HepG2 (cell line): ENCODE results near the gene ARHGAP9. TPM values are rescaled to one million over a fixed set of nuclear protein-coding genes. Genes with fewer than 3 reads are reported as not detected.
"Not testable (repeated sequence)": the region's sequence is repeated elsewhere in the genome, so short reads cannot be mapped to it uniquely, and the experiment has no call there.

Experiments used
- ATAC-seq: fragments of 200-7000 bp; cut with Tn5 transposase; 3 replicates; pipeline ENCODE4 v1.9.1; 2020; ENCODE audit warnings: mild to moderate bottlenecking, moderate library complexity
- BruUV-seq: library from RNA; stranded (reverse); fragments of 400-500 nt; replicated peaks from 2 replicates; lab custom pipeline; 2021; lab: Mats Ljungman, UMichigan
- CTCF ChIA-PET: fragments of 300-600 bp; formaldehyde crosslinking; extraction: SDS; loops from one replicate; lab custom pipeline; 2021; ENCODE audit warnings: low total read pairs, inconsistent platforms, low intra/inter-chr PET ratio; lab: Yijun Ruan, JAX
- POLR2A ChIA-PET: fragments of 350-600 bp; sonication (Branson Sonifier 250); formaldehyde crosslinking; loops from one replicate; lab custom pipeline; 2020; ENCODE audit warnings: antibody characterized with exemption, inconsistent platforms; lab: Yijun Ruan, JAX
- DNase-seq: peaks from one replicate; pipeline ENCODE4 v3.0.0-alpha.2; 2015; ENCODE audit warnings: low spot score
- FAIRE-seq: peaks from 3 replicates; lab custom pipeline; 2011; peaks lifted over from hg19 to GRCh38; lab: Jason Lieb, UNC
- H2AFZ ChIP-seq: one replicate; pipeline ENCODE4 v1.6.1; 2011; ENCODE audit warnings: low read length, inconsistent platforms
- H3K27ac ChIP-seq: fragments of 300-600 bp; 3 replicates; pipeline ENCODE4 v1.8.0; 2011; ENCODE audit warnings: mixed run types, mild to moderate bottlenecking, mixed read lengths, low read length, inconsistent platforms; ENCODE audit not compliant: insufficient read depth; ENCODE audit errors: extremely low read length
- H3K27me3 ChIP-seq, 2 experiments: fragments of 200-600 bp in 1 of 2; 2 replicates in 1 of 2; 3 replicates in 1 of 2; pipeline versions ENCODE4 v1.6.0 to v1.8.0; 2011; ENCODE audit warnings: low read length in 2 of 2, mild to moderate bottlenecking in 2 of 2, moderate library complexity in 2 of 2, inconsistent platforms in 1 of 2; ENCODE audit not compliant: insufficient read depth in 2 of 2, control insufficient read depth in 1 of 2
- H3K36me3 ChIP-seq, 2 experiments: fragments of 200-600 bp in 1 of 2; replicated peaks in 1 of 2; 2 replicates in 1 of 2; 3 replicates in 1 of 2; pipeline versions ENCODE4 v1.5.1 to v1.8.0; 2011; ENCODE audit warnings: low read length in 2 of 2, inconsistent platforms in 1 of 2; ENCODE audit not compliant: insufficient read depth in 2 of 2, control insufficient read depth in 1 of 2
- H3K4me1 ChIP-seq: 2 replicates; pipeline ENCODE4 v1.5.1; 2012; ENCODE audit warnings: low read length, inconsistent platforms; ENCODE audit not compliant: insufficient read depth
- H3K4me2 ChIP-seq: 2 replicates; pipeline ENCODE4 v1.6.0; 2011; ENCODE audit warnings: low read depth, low read length, inconsistent platforms
- H3K4me3 ChIP-seq, 3 experiments: fragments of 200-600 bp in 1 of 3; sonication (generic), shearing (Covaris generic) in 1 of 3; replicated peaks in 1 of 3; 2 replicates each; pipeline ENCODE4 v1.5.1; 2011 to 2016; ENCODE audit warnings: low read length in 3 of 3, inconsistent platforms in 2 of 3, low read depth in 2 of 3, mild to moderate bottlenecking in 2 of 3, control low read depth in 1 of 3, mixed read lengths in 1 of 3; ENCODE audit not compliant: insufficient read depth in 1 of 3
- H3K79me2 ChIP-seq: one replicate; pipeline ENCODE4 v1.6.1; 2011; ENCODE audit warnings: low read length, inconsistent platforms; ENCODE audit not compliant: insufficient read depth
- H3K9ac ChIP-seq: 2 replicates; pipeline ENCODE4 v1.6.0; 2011; ENCODE audit warnings: mild to moderate bottlenecking, low read depth, low read length, inconsistent platforms; ENCODE audit not compliant: insufficient read depth
- H3K9me3 ChIP-seq: 2 replicates; pipeline ENCODE4 v1.5.1; 2012; ENCODE audit warnings: mild to moderate bottlenecking, low read length
- H4K20me1 ChIP-seq: 2 replicates; pipeline ENCODE4 v1.6.0; 2011; ENCODE audit warnings: inconsistent platforms, mild to moderate bottlenecking, low read length, moderate library complexity; ENCODE audit not compliant: insufficient read depth
- RFX1 ChIP-seq: fragments of 450-650 bp; IDR thresholded peaks from 2 replicates; pipeline ENCODE4 v1.6.1; 2017
- ZNF121 ChIP-seq: sonication (generic); formaldehyde crosslinking; IDR thresholded peaks from 2 replicates; pipeline ENCODE4 v1.5.0; 2020; ENCODE audit warnings: mild to moderate bottlenecking, missing genetic modification reagents
- ZNF776 ChIP-seq: sonication (generic); formaldehyde crosslinking; IDR thresholded peaks from 2 replicates; pipeline ENCODE4 v1.4.0; 2020; ENCODE audit warnings: mild to moderate bottlenecking, missing genetic modification reagents
- WGBS: methylation state at CpG from one replicate; pipeline ENCODE4 v1.1.6; 2017; ENCODE audit warnings: low lambda C conversion rate; 5-methylcytosine and 5-hydroxymethylcytosine counted together
- in situ Hi-C: cut with HindIII; loops from 2 replicates; pipeline ENCODE4 v1.10.0; 2017; ENCODE audit warnings: low pct_unique_long_range_greater_than_20kb; ENCODE audit not compliant: extremely low pct_ligation_motif_present
- intact Hi-C: fragments of 100-400 bp; cut with micrococcal nuclease; formaldehyde crosslinking; loops from one replicate; pipeline ENCODE4 v1.10.0; 2022; ENCODE audit not compliant: unreplicated experiment
- microRNA counts: library from miRNA; unstranded; fragments of <30 nt; microRNA quantifications from one replicate; lab custom pipeline; 2015
- microRNA-seq: library from miRNA; unstranded; fragments of <30 nt; microRNA quantifications from one replicate; pipeline ENCODE4, GENCODE V29; 2020
- polyA plus RNA-seq, 8 experiments: library from polyadenylated mRNA; depleted of rRNA in 3 of 8; stranded (reverse) in 7 of 8; unstranded in 1 of 8; fragments of >200 nt; fragmentation: Illumina TruSeq in 4 of 8; extraction: Trizol in 4 of 8; gene quantifications; 2 replicates each; pipeline versions ENCODE4 v1.2.1 to v1.2.3, GENCODE V29; 2011 to 2016; ENCODE audit warnings: low read depth in 4 of 8, missing spikeins in 1 of 8, mixed read lengths in 1 of 8; ENCODE audit not compliant: insufficient read depth in 1 of 8
- small RNA-seq, 3 experiments: library from RNA; depleted of rRNA; stranded (forward); fragments of <200 nt; gene quantifications; one replicate each; pipeline ENCODE3, GENCODE V24; 2012; ENCODE audit warnings: low read depth in 2 of 3, low replicate concordance in 1 of 3; ENCODE audit not compliant: insufficient read length in 3 of 3, insufficient read depth in 2 of 3
- total RNA-seq, 5 experiments: library from RNA; depleted of rRNA; stranded (reverse); fragments of >200 nt; fragmentation: Illumina TruSeq; extraction: Trizol; gene quantifications; 2 replicates each; pipeline ENCODE4 v1.2.3, GENCODE V29; 2016; ENCODE audit warnings: low read depth in 1 of 5

Gene ARHGAP9
- total and polyA plus RNA-seq, 2 of the 13 experiments (the other 11 are each of a cell fraction or from before 2014, with no cell fraction given) = 0.18 to 1.2 TPM

GRCh38 chr12:57428965-57429364 lies 50.7 kb downstream of the ARHGAP9 start:
- intact Hi-C loops = no loop called here
- no peak for FAIRE-seq
- ATAC-seq = no peak
- 95% methylated on average over 6 of the region's 6 CpGs for WGBS
- H3K4me2 ChIP-seq = peak overlapping the region; percentile 75
- CTCF ChIA-PET = no interaction called here
- POLR2A ChIA-PET = interaction anchor here (1.1 to 2.1 kb wide), 3 partner anchors 23 to 26 kb away, joined by 5 to 35 read pairs (median 24); partner anchors contain the start of gene INHBE
- peaks cover 14% of the 10 kb centered on the region for H3K79me2 ChIP-seq
- H3K4me1 ChIP-seq = peaks cover 29% of the 10 kb centered on the region
- BruUV-seq = no TSS peak
- DNase-seq = no peak
- 0 out of 2 replicates have a peak overlapping the region, but pooled peaks have one; percentile 89 for H3K9ac ChIP-seq
- peak overlapping the region in 2 of 3 experiments; percentile 63 to 77; a peak in 1 of 6 replicates for H3K4me3 ChIP-seq
- no peaks in the 10 kb centered on the region; a peak in 1 of 5 replicates for H3K27me3 ChIP-seq
- no peaks in the 10 kb centered on the region for H3K36me3 ChIP-seq
- in situ Hi-C loops = no loop called here
- H4K20me1 ChIP-seq = no peaks in the 10 kb centered on the region
- H3K27ac ChIP-seq = peak overlapping the region; percentile 88
- H3K9me3 ChIP-seq = no peaks in the 10 kb centered on the region
- TF ChIP-seq RFX1 (no peak), ZNF776 (CRISPR knock-in tag) (no peak), ZNF121 (CRISPR knock-in tag) (peak; percentile 92)
- no peak overlapping the region for H2AFZ ChIP-seq

GRCh38 chr12:57426948-57427347 lies 52.7 kb downstream of the ARHGAP9 start:
- H3K27ac ChIP-seq, BruUV-seq, POLR2A ChIA-PET, H4K20me1 ChIP-seq, H2AFZ ChIP-seq, CTCF ChIA-PET, in situ Hi-C loops, H3K9me3 ChIP-seq, H3K4me3 ChIP-seq, intact Hi-C loops, FAIRE-seq, DNase-seq, H3K36me3 ChIP-seq, H3K27me3 ChIP-seq, H3K9ac ChIP-seq, H3K4me2 ChIP-seq, ATAC-seq: not testable (repeated sequence)
- H3K79me2 ChIP-seq = peaks cover 14% of the 10 kb centered on the region
- peaks cover 20% of the 10 kb centered on the region for H3K4me1 ChIP-seq
- 99% methylated on average over 10 of the region's 10 CpGs for WGBS

MicroRNAs within 50 kb of the gene (microRNA counts, 767-probe panel; counts per million panel counts)
- not detected for microRNA hsa-miR-616-3p (lab: Ali Mortazavi, UCI)

Small RNAs within 50 kb of the gene (microRNA-seq; reads per million reads assigned to microRNA genes)
- 2.7 reads per million, percentile 17 among the genes with 10 or more reads in this experiment for gene MIR616
- gene MIR6758 = not detected

Small RNAs within 50 kb of the gene (small RNA-seq; reads per million reads assigned to genes)
- gene MIR616 = 0 reads per million in 3 experiments

Other genes with a start within 250 kb of the ARHGAP9 start
- 0.14 and 0.18 TPM in 2 replicates for gene STAC3, start 228.7 kb downstream of the ARHGAP9 start, total RNA-seq (2016; rRNA removed; fragmentation: Illumina TruSeq; extraction: Trizol)
- gene STAC3, start 228.7 kb downstream of the ARHGAP9 start, polyA plus RNA-seq (2011; rRNA removed) = 0.22 and 0.27 TPM in 2 replicates
- gene R3HDM2, start 48.8 kb downstream of the ARHGAP9 start, total RNA-seq (2016; rRNA removed; fragmentation: Illumina TruSeq; extraction: Trizol) = 8.3 and 11.1 TPM in 2 replicates
- gene R3HDM2, start 48.8 kb downstream of the ARHGAP9 start, polyA plus RNA-seq (2011; rRNA removed) = 23.5 and 26.2 TPM in 2 replicates
- gene INHBC, start 45.1 kb downstream of the ARHGAP9 start, total RNA-seq (2016; rRNA removed; fragmentation: Illumina TruSeq; extraction: Trizol) = 1.5 and 1.8 TPM in 2 replicates
- 12.7 and 13.8 TPM in 2 replicates for gene INHBC, start 45.1 kb downstream of the ARHGAP9 start, polyA plus RNA-seq (2011; rRNA removed)
- 6.8 and 17.0 TPM in 2 replicates for gene INHBE, start 24.6 kb downstream of the ARHGAP9 start, total RNA-seq (2016; rRNA removed; fragmentation: Illumina TruSeq; extraction: Trizol)
- 32.0 and 55.8 TPM in 2 replicates for gene INHBE, start 24.6 kb downstream of the ARHGAP9 start, polyA plus RNA-seq (2011; rRNA removed)
- gene GLI1, start 20.1 kb downstream of the ARHGAP9 start, total RNA-seq (2016; rRNA removed; fragmentation: Illumina TruSeq; extraction: Trizol) = 0.20 TPM in 1 of 2 replicates, not detected in the other
- gene GLI1, start 20.1 kb downstream of the ARHGAP9 start, polyA plus RNA-seq (2011; rRNA removed) = 0.09 and 0.27 TPM in 2 replicates
- 177 and 181 TPM in 2 replicates for gene MARS1, start 8.2 kb upstream of the ARHGAP9 start, total RNA-seq (2016; rRNA removed; fragmentation: Illumina TruSeq; extraction: Trizol)
- gene MARS1, start 8.2 kb upstream of the ARHGAP9 start, polyA plus RNA-seq (2011; rRNA removed) = 115 and 167 TPM in 2 replicates
- 17.5 and 27.5 TPM in 2 replicates for gene DDIT3, start 40.6 kb upstream of the ARHGAP9 start, total RNA-seq (2016; rRNA removed; fragmentation: Illumina TruSeq; extraction: Trizol)
- gene DDIT3, start 40.6 kb upstream of the ARHGAP9 start, polyA plus RNA-seq (2011; rRNA removed) = 45.2 and 48.7 TPM in 2 replicates
- 4.1 and 5.1 TPM in 2 replicates for gene MBD6, start 43.0 kb upstream of the ARHGAP9 start, total RNA-seq (2016; rRNA removed; fragmentation: Illumina TruSeq; extraction: Trizol)
- gene MBD6, start 43.0 kb upstream of the ARHGAP9 start, polyA plus RNA-seq (2011; rRNA removed) = 5.9 and 6.1 TPM in 2 replicates
- gene DCTN2, start 67.3 kb upstream of the ARHGAP9 start, total RNA-seq (2016; rRNA removed; fragmentation: Illumina TruSeq; extraction: Trizol) = 72.0 and 75.5 TPM in 2 replicates
- gene DCTN2, start 67.3 kb upstream of the ARHGAP9 start, polyA plus RNA-seq (2011; rRNA removed) = 77.4 and 85.7 TPM in 2 replicates
- gene KIF5A, start 70.2 kb upstream of the ARHGAP9 start, total RNA-seq (2016; rRNA removed; fragmentation: Illumina TruSeq; extraction: Trizol) = 1.1 and 1.6 TPM in 2 replicates
- 10.3 and 11.9 TPM in 2 replicates for gene KIF5A, start 70.2 kb upstream of the ARHGAP9 start, polyA plus RNA-seq (2011; rRNA removed)
- gene PIP4K2C, start 111.3 kb upstream of the ARHGAP9 start, total RNA-seq (2016; rRNA removed; fragmentation: Illumina TruSeq; extraction: Trizol) = 23.6 and 26.4 TPM in 2 replicates
- gene PIP4K2C, start 111.3 kb upstream of the ARHGAP9 start, polyA plus RNA-seq (2011; rRNA removed) = 21.7 and 23.3 TPM in 2 replicates
- 5.4 and 9.0 TPM in 2 replicates for gene DTX3, start 125.0 kb upstream of the ARHGAP9 start, total RNA-seq (2016; rRNA removed; fragmentation: Illumina TruSeq; extraction: Trizol)
- gene DTX3, start 125.0 kb upstream of the ARHGAP9 start, polyA plus RNA-seq (2011; rRNA removed) = 27.2 and 28.7 TPM in 2 replicates
- gene ARHGEF25, start 131.6 kb upstream of the ARHGAP9 start, total RNA-seq (2016; rRNA removed; fragmentation: Illumina TruSeq; extraction: Trizol) = 10.1 and 11.5 TPM in 2 replicates
- gene ARHGEF25, start 131.6 kb upstream of the ARHGAP9 start, polyA plus RNA-seq (2011; rRNA removed) = 12.5 and 15.3 TPM in 2 replicates
- 1.9 and 4.5 TPM in 2 replicates for gene B4GALNT1, start 153.3 kb upstream of the ARHGAP9 start, total RNA-seq (2016; rRNA removed; fragmentation: Illumina TruSeq; extraction: Trizol)
- 5.4 and 5.9 TPM in 2 replicates for gene B4GALNT1, start 153.3 kb upstream of the ARHGAP9 start, polyA plus RNA-seq (2011; rRNA removed)
- gene OS9, start 214.3 kb upstream of the ARHGAP9 start, total RNA-seq (2016; rRNA removed; fragmentation: Illumina TruSeq; extraction: Trizol) = 51.7 and 156 TPM in 2 replicates
- gene OS9, start 214.3 kb upstream of the ARHGAP9 start, polyA plus RNA-seq (2011; rRNA removed) = 206 and 225 TPM in 2 replicates